ENCODE measurements around the gene MYZAP. TPM values are rescaled to one million over a fixed set of nuclear protein-coding genes. Genes with fewer than 3 reads are reported as not detected.
A peak's percentile ranks its signal among the peaks of the same experiment; 100 is the strongest.

MYZAP gene
- total RNA-seq, 1 donor from 2014 or later, result 8.3 TPM

GRCh38 chr15:57626713-57627440, 35.2 kb downstream of the MYZAP start:
- DNase-seq, result no peak

DNA sequence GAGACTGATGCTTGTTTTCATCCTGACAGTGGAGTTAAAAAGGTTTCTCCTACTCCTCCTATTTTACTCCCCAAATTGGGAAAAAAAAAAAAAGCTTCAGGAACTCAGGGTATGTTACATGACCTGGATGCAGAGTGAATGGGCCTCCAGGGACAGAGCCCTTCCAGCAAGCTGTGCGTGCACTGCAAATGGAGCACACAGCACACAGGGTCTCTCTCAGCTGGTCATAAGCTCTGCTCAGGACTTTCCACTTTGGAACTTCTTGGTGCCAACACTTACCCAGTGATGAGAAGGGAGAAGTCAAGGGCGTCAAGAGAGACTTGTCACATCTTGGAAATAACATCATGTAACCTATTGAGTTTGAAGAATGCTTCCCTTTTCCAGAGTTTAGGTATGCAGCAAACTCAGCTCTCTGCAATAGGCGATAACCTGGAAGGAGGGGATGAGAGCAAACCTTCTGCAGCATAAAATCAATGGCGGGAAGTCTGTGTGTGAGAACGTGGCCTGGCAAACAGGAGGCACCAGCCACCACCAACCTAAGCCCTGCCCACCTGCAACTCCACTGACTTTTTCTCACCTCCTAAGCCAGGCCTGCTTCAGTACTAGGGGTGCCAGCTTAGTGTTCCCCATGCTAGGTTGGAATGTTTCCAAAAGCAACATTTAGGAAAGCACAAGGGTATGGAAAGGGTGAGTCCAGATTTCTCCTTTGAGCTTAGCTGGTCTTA, 39.8 kb downstream of the MYZAP start:
- no peak for DNase-seq

DNA sequence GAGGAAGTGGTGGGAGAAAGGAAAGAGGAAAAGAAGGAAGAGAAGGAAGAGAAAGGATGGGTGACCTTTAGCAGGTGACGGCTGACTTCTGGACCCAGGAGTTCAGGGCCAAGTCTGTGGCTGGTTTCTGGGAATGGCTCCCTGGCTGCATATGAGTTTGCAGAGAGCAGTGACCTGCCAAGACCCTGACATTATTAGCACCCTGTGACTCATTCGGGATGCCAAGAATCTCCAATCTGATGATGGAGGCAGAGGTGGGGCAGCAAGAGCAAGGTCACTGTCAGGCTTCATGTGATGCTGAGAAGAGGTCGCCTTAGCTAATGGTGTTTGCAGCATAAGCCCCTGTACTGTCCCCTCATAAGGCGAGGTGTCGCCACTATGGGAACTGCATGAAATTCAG, 42.6 kb downstream of the MYZAP start:
- DNase-seq, result no peak

DNA sequence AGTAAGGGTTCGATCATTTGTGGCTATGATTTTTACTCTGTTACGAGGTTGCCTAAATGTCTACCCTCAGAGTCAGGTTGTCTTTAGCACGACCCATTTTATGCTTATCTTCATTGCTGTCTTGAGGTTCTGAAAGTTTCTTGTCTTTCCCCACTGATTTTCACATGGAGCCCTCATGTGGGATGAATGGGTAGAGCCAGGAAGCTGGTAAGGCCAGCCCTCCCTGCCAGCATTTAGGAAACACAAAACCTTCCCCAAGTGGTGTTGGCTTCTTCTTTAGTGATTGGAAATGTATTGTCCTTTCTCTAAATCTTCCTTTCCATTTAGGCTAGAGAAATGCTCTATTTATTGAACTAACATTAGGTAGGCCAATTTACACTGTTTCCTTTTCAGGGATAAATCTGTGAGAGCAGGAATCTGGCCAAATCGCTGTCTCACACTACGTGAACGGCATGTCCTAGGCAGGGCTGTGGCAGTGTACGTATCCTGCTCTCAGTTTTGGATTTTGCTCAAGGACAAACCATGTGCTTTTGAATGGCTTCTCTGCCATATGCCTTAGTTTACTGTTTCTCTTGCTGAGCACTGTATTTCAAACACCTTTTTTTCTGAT, 43.7 kb downstream of the MYZAP start:
- DNase-seq, result no peak

DNA sequence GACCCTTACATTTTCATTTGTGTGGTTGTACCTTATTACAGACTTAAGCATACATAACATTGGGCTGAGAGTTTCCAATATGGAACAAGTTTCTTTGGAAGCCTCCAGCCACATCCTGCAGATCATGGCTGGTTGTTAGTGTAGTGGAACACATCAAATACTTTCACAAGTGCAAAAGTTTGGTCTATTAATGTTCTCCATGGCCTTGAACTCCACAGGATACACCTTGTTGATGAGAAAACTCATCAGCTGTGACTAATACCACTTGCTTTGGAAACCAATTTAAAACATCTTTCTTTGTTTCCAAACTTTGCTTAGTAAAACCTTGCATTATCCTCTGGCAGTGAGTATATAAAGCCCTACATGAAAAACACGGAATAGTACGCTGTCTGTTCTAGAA, 46.1 kb downstream of the MYZAP start:
- no peak for DNase-seq

- no peak for DNase-seq
Measured at GRCh38 chr15:57639306-57639705, 47.6 kb downstream of the MYZAP start.

DNA sequence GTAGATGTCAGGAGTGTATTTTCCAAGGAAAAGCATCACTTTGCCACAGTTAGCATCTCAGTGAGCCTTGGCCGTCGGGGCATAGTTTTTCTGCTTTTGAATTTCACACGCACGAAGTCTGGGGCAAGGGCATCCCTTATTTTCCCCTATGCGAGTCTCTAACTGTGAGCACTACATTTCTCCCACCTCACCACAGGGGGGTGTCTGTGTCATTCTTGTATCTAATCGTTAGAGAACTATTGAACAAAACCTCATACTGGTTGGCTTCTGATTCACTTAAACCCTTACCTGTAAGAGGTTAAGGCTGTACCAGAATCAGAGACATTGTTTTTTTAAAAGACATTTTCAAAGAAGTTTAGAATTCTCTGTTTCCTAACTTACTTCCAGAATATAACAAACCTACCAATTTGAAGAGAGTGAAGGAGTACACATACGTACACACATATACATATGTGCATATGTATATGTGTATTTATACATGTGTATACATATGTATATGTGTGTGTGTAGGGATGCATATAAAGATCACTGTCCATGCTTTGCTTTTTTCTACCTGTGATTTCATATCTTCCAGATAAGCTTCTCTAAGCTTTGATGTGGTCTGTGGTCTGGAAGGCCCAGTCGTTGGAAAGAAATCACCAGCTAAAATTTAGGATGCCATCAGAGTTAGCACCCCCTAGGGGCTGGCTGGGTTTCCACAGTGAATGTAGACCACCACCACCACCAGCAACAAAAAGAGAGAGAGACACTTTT, 49.4 kb downstream of the MYZAP start:
- no peak for DNase-seq

DNA sequence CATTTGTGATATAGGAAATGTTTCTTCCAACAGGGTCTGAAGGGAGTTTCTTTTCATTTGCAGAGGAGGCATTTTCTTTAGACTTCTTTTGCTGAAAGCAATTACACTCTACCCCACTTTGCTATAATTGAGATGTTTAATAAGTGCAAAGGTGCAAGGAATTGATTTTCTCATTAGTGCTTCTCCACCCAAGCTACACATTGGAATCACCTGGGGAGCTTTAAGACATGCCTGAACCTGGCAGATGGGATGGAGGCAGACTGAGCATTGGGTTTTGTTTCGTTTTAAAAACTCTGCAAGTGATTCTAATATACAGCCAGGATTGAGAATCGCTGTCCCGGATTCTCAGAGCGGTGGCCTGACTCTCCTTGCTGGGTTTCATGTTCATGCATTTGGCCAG, 52.1 kb downstream of the MYZAP start:
- DNase-seq, result no peak

DNA sequence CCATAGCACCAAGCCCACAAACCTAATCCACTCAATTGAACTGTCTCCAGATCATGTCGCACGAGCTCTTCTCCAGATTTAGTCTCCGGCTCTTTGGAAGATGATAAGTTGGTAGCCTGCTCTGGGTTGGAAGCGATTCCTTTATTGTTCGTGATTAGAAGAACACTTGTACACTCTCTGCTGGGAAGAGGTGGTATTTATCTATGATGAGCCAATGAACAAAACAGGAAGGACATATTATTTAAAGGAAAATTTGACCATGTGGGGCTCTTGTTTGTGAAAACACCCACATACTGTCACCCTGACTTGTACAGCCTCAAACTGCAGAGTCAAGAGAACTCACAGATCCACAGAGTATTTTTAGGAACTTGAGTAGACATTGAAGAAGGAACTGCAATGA, 54.4 kb downstream of the MYZAP start:
- no peak for DNase-seq

DNA sequence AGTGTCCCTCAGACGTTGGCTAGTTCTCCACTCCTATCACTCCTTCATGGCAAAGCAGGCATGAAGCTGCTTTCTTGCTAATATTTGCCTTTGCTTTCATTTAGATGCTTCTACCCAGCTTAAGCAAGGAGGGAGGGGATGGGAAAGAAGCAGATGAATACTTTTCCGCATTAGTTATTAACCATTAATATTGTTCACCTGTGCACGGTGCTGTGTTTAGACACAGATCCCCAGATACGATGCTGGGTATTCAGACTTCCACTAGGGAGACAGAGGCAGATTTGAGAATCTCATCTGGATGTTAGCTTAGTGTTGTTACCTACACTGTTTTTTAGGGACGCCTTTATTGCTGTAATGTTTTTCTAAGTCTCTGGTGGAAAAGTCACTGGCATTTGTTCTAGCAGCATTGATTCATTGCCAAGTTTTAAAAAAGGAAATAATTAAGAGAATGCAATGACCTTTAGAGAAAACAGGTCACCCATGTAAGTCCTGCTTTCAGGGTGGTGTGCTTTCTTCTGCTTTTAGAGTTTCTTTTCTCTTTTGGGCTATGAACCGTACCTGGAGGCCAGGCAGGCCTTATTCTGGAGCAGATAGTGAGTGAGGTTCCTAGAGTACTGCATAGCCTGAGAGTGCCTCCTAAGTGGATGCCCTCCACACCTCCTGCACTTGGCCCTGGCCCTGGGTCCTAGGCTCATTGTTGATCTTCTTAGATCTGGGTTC, 55.5 kb downstream of the MYZAP start:
- DNase-seq, result no peak

DNA sequence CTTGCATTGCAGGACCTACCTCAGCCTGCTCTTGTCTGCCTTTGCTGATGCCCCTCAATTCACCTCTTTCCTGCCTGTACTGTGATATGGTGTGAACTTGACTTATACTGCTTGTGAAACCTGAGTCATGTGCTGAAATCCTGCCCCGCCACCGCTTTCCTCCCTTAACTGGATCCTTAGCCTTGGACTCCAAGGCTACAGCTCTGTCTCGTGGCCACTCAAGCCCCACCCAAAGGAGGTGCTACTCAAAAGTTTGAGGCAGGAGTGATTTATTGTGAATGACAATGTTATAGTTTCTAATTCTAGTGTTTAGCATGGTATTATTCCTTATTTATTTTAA, 56.1 kb downstream of the MYZAP start:
- DNase-seq, result no peak

- DNase-seq, result no peak
Measured at GRCh38 chr15:57649138-57649537, 57.4 kb downstream of the MYZAP start.

- peak; percentile 65 for DNase-seq
Measured at GRCh38 chr15:57651445-57651844, 59.7 kb downstream of the MYZAP start.

- no peak for DNase-seq
Measured at GRCh38 chr15:57652481-57652880, 60.8 kb downstream of the MYZAP start.

DNA sequence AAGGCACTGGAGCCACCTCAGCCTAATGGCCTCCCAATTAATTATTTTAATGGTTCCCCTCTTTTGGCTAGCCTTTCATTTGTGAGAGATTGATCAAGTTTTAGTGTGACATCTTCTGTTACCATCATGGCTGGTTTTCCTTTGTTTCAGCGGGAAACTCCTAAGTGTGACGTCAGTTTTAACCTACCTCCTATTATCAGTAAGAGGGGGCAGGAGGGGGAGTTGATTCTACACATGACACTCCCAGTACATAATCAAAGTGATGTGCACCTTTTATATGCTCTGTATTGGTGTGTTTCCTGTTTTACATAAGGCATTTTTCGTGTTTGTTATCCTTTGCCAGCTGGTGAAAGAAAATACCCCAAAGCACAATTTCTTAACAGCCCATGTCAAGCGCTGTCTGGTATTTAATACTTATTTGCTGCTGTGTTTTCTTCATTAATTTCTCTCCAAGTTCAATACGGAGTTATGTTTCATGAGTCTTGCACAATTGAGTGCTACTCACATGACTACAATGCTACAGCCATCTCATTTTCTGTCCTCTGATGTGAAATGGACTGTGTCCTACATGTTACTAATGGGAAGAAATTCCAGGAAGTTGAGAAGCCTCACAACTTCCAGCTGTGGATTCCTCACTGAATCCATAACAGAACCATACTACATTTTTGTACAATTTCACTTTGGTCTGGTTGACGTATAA, 62.6 kb downstream of the MYZAP start:
- DNase-seq, result peak; percentile 92

- DNase-seq, result no peak
Measured at GRCh38 chr15:57655053-57655452, 63.3 kb downstream of the MYZAP start.

DNA sequence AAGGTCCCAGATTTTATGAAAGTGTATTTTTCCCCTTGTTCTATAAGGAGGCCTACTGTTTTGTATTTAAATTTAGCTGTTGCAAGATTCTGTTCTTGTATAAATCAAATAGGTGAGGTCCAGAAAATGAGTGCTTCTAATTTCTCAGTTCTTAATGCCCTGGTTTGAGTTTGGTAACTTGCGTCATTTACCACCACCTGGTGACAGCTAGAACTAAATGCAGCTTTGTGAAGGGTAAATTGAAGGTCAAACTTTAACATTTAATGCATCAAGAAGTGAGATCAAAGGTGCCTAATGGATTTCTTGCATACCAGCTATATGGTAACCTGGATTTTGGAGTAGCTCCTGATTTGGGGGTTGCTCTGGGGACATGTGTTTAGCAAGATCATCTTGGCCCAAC, 64.1 kb downstream of the MYZAP start:
- DNase-seq, result no peak

GRCh38 chr15:57656434-57656833, 64.7 kb downstream of the MYZAP start:
- DNase-seq, result no peak

DNA sequence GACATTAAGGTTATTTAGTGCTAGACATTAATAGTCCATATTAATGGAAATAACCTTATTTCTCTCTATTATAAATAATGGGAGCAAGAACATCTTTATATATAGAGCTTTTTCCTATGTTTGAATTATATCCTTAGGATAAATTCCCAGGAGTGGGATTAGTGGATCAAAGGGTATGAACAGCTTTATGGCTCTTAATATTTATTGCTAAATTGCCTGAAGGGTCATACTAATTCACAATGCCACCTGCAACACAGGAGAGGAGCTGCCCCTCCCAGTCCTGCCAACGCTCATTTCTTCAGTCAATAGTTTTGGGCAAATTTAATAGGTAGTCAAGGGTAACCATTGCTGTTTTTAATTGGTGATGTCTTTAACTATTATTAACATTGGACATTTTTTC, 65.9 kb downstream of the MYZAP start:
- no peak for DNase-seq

DNA sequence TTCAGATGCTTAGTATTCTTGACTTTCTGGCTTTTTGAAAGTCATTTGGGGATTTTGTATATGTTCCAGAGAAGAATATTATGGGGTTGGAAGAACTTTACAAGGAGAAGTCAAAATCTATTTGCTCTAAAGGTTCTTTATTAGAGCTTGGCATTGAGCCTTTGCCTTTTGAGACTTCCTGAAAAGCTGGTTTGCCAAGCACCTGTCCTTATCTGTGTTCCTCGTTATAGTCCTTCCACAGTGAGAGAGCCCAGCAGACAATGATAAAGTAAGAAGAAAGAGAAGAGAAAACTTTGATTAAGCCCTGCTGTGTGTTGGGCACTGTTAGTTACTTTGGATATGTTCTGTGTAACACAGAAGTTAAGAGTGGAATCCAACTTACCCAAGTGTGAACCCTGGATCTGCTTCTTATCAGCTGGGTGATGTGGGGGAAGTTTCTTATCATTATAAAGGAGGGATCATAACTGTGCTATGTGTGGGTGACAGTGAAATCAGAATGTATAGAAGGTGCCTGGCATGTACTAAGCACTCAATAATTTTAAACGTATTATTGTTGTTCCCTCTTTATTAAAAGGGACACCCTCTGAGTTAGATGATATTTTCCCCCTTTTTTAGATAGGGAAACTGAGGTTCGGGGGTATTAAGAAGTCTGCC, 70.5 kb downstream of the MYZAP start:
- DNase-seq, result no peak

DNA sequence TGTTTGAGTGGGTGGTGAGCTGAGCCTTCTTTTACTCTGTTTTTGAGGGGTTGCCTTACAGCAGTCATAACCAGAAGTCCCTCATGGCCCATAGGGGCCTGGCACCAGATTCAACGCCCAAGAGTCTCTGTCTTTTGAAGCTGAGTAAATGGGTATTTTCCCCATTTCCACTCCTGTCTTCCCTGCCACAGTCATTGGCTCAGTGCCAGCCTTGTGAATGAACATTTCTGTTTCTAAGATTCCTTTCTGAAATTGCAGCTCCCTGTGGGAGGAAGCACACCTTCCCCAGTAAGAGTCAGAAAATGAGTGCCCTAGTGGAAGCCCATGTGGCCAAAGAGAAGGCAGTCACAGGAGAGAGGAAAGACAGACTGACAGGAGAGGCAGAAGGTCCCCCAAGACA, 71.1 kb downstream of the MYZAP start:
- DNase-seq, result no peak

Measured in skin of body (tissue), 2 donors.